Colonic mucosa (tissue), 4 donors: ENCODE results near the gene CDH4. TPM values are rescaled to one million over a fixed set of nuclear protein-coding genes. Genes with fewer than 3 reads are reported as not detected.

Experiments used
- DNase-seq: peaks from one replicate; pipeline ENCODE4 v3.0.0-alpha.2; 2020
- H3K27ac ChIP-seq: fragments of 200-600 bp; one replicate; pipeline ENCODE4 v1.8.0; 2021
- H3K27me3 ChIP-seq: fragments of 200-600 bp; one replicate; pipeline ENCODE4 v1.8.0; 2021
- H3K36me3 ChIP-seq: fragments of 200-600 bp; one replicate; pipeline ENCODE4 v1.8.0; 2021
- H3K4me1 ChIP-seq: fragments of 200-600 bp; one replicate; pipeline ENCODE4 v1.8.0; 2021; ENCODE audit warnings: mild to moderate bottlenecking
- H3K4me3 ChIP-seq: fragments of 200-600 bp; one replicate; pipeline ENCODE4 v1.8.0; 2021
- H3K9ac ChIP-seq, 2 donors: one replicate each; pipeline ENCODE4 v1.7.0; 2013; ENCODE audit warnings: control low read depth in 2 of 2, low read depth in 2 of 2, low read length in 2 of 2
- H3K9me3 ChIP-seq: fragments of 200-600 bp; one replicate; pipeline ENCODE4 v1.8.0; 2021
- CTCF ChIP-seq: fragments of 200-600 bp; IDR thresholded peaks from one replicate; pipeline ENCODE4 v1.8.0; 2022; ENCODE audit warnings: antibody characterized with exemption, mild to moderate bottlenecking
- intact Hi-C: fragments of 100-400 bp; cut with DNase I; formaldehyde crosslinking; loops from one replicate; pipeline ENCODE4 v1.14.1; 2022
- total RNA-seq, 2 donors: library from RNA; stranded (reverse); fragmentation: NEBNext Ultra II Directional in 1 of 2; extraction: Animal tissue kit (Norgen Biotek cat#: 25700) in 1 of 2; gene quantifications; one replicate each; pipeline ENCODE4 v1.2.1, GENCODE V29; 2021
- donor health status: healthy.
- donor health status: DM: no; HTN: no; CAD: no.
- donor health status: DM: no; HTN: no; CAD: no.

The CDH4 gene
- total RNA-seq, 2 donors from 2014 or later, result 0.08 TPM; not detected in 1

- no peak overlapping the region for H3K27ac ChIP-seq
- H3K9me3 ChIP-seq, result no peaks in the 10 kb centered on the region
- no peak overlapping the region for H3K9ac ChIP-seq
- no peak for DNase-seq
- no peak for TF ChIP-seq CTCF
- intact Hi-C loops, result no loop called here
- no peaks in the 10 kb centered on the region for H3K4me1 ChIP-seq
- H3K27me3 ChIP-seq, result no peaks in the 10 kb centered on the region
- H3K4me3 ChIP-seq, result no peak overlapping the region
- no peaks in the 10 kb centered on the region for H3K36me3 ChIP-seq
Observed at GRCh38 chr20:61643656-61644377, 391.8 kb downstream of the CDH4 start.

DNA sequence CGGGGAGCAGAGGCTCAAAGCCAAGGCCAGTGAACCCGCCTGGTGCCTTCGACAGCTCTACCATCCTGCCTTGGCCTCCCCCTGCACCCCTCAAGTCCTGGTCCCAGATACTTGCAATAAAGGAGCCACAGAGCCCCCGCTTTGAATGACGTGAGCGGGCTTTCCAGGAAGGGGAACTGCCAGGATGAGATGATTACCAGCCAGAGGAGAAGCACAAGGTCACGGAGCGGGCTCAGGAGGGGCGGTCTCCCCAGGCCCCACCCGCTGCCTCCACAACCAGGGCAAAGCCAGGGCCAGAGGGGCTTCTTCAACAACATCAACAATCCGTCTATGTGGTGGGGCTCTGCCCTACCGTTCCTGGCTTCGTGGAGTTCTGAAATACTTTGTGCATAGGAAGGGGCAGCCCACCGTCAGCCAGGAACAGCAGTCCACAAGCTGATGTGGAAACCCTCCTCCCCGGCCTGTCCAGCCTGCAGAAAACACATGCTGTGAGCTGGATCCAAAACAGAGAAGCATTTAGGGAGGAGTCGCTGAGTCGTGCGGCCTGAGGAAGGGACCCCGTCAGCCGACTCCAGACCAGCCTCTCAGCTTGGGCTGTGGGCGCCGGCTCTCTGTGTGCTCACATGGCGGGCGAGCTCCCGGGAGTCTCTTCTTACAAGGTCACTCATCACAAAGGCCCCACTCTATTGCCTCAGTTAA is 392.5 kb downstream of the CDH4 start:
- H3K9ac ChIP-seq, result no peak overlapping the region
- H3K4me1 ChIP-seq, result no peaks in the 10 kb centered on the region
- no peak for TF ChIP-seq CTCF
- H3K36me3 ChIP-seq, result no peaks in the 10 kb centered on the region
- H3K27me3 ChIP-seq, result no peaks in the 10 kb centered on the region
- DNase-seq, result no peak
- no peak overlapping the region for H3K4me3 ChIP-seq
- no peaks in the 10 kb centered on the region for H3K9me3 ChIP-seq
- intact Hi-C loops, result no loop called here
- H3K27ac ChIP-seq, result no peak overlapping the region

- H3K4me1 ChIP-seq, result no peaks in the 10 kb centered on the region
- H3K36me3 ChIP-seq, result no peaks in the 10 kb centered on the region
- no peak overlapping the region for H3K27ac ChIP-seq
- H3K27me3 ChIP-seq, result no peaks in the 10 kb centered on the region
- no peak for DNase-seq
- no peak overlapping the region for H3K4me3 ChIP-seq
- TF ChIP-seq CTCF, result no peak
- H3K9ac ChIP-seq, result no peak overlapping the region
- H3K9me3 ChIP-seq, result no peaks in the 10 kb centered on the region
- intact Hi-C loops, result no loop called here
Observed at GRCh38 chr20:61645732-61646131, 393.7 kb downstream of the CDH4 start.

DNA sequence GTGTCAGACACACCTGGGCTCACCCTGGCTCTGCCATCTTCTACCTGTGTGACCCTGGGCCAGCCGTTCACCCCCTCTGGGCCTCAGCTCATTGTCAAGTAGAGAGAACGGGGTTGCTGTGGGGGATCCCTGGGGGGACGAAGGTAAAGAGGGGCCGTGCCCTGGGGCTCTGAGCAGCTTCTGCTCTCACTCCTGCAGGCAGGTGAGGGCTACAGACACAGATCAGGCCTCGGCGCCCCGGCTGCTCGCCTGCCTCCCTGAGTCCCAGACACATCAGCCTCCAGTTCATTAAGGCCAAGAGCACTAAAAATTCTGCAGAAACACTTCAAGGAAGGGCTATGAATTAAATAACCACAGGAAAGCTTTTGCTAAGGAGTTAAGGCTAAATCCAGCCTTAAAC is 394.4 kb downstream of the CDH4 start:
- TF ChIP-seq CTCF, result no peak
- Histone ChIP-seq H3K9ac (no peak overlapping the region), H3K36me3 (no peaks in the 10 kb centered on the region), H3K27me3 (no peaks in the 10 kb centered on the region), H3K4me1 (no peaks in the 10 kb centered on the region), H3K27ac (no peak overlapping the region), H3K9me3 (no peaks in the 10 kb centered on the region), H3K4me3 (no peak overlapping the region)
- intact Hi-C loops, result no loop called here
- no peak for DNase-seq

DNA sequence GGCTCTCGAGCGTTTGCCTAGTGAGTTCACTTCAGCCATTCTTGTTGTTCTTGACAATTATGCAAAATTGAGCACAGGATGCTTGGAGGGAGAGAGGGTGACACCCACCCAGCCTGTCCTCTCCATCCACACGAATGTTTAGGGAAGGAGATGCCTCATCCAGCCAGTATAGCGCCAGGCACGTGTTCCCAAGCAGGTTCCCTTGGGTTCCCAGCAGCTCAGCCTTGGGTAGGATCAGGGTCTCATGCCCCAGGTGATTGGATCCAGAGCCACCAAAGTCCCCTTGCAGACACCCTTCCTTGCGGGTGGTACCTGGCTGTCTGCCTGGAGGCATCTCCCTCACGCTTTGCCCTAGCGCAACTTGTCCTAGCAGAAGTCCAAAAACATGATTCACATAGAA is 394.9 kb downstream of the CDH4 start:
- H3K27ac ChIP-seq, result no peak overlapping the region
- H3K9ac ChIP-seq, result no peak overlapping the region
- no peaks in the 10 kb centered on the region for H3K9me3 ChIP-seq
- no peaks in the 10 kb centered on the region for H3K27me3 ChIP-seq
- H3K4me1 ChIP-seq, result no peaks in the 10 kb centered on the region
- DNase-seq, result no peak
- H3K4me3 ChIP-seq, result no peak overlapping the region
- intact Hi-C loops, result no loop called here
- no peak for TF ChIP-seq CTCF
- H3K36me3 ChIP-seq, result no peaks in the 10 kb centered on the region
